Measurements from ENCODE around the gene CHRNE.
"Not testable (repeated sequence)": the region's sequence is repeated elsewhere in the genome, so short reads cannot be mapped to it uniquely, and the experiment has no call there.

CHRNE gene

DNA sequence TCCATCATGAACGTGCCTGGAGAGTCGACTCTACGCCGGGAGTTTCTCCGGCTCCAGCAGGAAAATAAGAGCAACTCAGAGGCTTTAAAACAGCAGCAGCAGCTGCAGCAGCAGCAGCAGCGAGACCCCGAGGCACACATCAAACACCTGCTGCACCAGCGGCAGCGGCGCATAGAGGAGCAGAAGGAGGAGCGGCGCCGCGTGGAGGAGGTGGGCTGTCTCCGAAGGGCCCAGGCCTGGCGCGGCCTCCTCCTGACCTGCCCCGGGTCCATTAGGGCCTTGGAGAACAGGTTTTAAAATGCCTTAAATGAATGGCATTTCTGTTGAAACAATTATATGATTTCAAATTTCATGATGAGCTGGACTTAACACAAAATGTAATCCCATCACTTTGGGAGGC, 15.3 kb downstream of the CHRNE start:
- DNase-seq: no peak

GRCh38 chr17:4886830-4887229, 16.1 kb downstream of the CHRNE start:
- no peak for DNase-seq

GRCh38 chr17:4884489-4884888, 18.4 kb downstream of the CHRNE start:
- no peak for DNase-seq

DNA sequence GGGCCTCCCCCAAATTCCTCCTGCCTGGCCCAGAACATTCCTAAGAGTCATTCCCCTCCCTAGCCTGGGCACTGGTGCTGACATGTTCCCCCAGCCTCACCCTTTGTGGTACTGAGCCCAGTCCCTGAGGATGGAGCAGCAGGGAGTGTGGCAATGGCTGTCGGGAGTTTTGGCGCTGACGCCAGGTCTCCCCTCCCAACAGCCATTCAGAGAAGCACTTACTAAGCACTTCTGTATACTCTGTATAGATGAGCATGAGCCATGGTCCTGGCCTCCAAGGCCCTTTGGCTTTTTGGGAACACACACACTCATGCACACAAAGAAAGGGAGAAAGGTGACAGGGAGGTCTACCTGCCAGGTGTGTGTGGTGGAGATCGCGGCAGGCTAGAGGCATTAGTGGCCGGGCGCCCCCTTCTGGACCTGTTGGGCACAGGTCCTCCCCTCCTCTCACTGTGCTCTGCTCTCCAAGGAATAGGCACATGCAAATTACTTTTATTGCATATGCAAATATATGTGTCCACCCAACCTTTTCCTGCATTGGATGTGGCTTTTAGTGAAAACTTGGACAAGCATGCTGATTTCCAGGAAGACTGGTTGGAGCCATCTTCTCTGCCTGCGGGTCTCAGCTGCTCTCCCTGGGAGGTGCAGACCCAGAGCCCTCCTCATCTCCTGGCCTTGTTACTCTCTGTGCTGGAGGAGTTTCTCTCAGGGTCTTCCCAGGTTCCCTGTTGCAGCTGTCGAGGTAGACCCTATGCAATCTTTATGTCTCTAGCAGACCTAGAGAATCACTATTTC, 20.9 kb downstream of the CHRNE start:
- DNase-seq: peak in 11 of 14 donors; percentile 35 to 77 (median 70)

GRCh38 chr17:4880857-4881256, 22.0 kb downstream of the CHRNE start:
- DNase-seq: peak in 1 of 14 donors; percentile 41

DNA sequence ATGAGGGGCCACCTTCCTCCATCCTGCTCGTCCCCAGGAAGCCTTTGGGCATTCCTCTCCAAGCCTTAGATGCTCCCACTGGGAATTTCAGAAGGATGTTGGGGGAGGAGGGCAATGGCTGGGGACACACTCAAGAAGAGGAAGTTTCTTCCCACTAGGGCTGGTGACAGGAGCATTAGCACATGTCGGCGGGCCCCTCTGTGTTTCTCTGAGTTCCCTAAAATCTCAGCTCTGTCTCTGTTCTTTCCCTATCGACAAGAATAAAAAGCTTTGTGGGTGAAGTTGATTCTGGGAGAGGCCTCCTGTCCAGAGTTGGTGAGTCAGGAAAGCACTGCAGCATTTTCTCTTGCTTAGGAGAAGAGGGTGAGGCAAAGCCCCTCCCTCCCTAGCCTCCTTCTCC, 23.3 kb downstream of the CHRNE start:
- DNase-seq: peak in 2 of 14 donors; percentile 6 to 31

DNA sequence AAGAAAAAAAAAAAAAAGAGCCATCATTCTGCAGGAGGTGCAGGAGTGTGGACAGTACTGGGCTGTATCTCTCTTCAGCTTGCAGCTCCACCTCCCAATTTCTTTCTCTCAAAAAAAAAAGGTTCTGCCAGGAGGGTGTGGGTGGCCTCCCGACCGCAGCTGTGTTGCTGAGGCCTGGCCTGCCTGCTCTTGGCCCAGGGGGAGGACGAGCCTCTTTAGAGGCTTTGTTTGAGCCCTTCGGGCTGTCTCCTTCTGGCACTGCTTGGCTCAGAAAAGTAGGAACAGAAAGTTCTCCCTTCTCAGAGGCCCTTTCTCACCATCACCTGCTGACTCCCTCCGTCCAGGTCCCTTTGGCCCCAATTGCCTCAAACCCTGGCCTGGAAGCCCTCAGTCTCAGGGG, 25.8 kb downstream of the CHRNE start:
- peak in 9 of 14 donors; percentile 33 to 66 (median 59) for DNase-seq

DNA sequence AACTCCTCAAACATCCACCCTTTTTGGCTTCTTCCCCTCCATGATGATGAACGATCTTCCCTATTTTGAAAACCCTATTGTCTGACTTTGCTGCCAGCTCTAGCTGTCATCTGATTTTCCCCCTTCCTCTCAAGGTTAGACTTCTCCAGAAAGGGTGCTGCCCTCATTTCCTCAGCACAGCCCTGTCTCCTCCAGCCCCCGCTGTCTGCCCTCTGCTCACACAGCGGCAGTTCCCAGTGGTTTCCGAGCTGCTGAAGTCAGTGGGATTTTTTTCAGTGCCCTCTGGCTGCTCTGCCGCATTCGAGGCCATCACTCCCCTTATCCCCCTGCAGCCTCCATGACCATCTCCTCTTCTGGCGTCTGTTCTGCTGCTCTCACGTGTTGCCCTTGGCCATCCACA, 30.1 kb downstream of the CHRNE start:
- DNase-seq: peak in 9 of 14 donors; percentile 15 to 68 (median 52)

- DNase-seq: no peak
Measured at GRCh38 chr17:4870855-4871254, 32.0 kb downstream of the CHRNE start.

DNA sequence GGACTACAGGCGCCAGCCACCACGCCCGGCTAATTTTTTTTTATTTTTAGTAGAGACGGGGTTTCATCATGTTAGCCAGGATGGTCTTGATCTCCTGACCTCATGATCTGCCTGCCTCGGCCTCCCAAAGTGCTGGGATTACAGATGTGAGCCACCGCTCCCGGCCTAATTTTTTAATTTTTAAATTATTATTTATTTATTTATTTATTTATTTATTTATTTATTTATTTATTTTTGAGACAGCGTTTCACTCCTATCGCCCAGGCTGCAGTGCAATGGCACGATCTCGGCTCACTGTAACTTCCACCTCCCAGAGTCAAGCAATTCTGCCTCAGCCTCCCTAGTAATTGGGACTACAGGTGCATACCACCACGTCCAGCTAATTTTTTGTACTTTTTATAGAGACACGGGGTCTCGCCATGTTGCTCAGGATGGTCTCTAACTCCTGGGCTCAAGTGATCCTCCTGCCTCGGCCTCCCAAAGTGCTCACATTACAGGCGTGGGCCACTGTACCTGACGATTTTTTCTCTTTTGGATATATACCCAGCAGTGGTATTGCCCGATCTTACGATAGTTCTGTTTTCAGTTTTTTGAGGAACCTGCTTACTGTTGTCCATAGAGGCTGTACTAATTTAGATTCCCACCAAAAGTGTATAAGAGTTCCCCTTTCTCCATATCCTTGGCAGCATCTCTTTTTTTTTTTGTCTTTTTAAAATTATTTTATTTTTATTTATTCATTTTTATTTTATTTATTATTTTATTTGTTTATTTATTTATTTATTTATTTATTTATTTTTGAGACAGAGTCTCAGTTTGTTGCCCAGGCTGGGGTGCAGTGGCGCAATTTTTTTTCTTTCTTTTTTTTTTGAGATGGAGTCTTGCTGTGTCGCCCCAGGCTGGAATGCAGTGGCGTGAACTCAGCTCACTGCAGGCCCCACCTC, 33.6 kb downstream of the CHRNE start:
- not testable (repeated sequence) for DNase-seq

- DNase-seq: not testable (repeated sequence)
Measured at GRCh38 chr17:4867535-4867934, 35.4 kb downstream of the CHRNE start.

DNA sequence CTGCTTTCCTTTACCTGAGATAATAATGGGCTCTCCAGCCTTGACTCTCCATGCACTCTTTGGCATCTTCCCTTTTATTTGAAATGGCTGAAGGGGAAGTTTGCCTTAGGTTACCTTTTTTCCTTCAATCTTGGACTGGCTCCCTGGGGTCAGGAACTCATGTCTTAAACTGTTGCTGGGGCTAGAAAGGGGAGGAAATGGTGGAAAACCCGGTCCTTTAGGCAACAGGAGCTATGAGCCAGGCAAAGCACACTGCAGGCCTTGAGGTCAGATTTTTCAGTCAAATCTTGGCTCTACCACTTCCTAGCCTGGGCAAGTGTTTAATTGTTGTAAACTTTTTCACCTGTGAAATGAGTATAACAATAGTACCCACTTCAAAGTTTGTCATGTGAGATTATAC, 39.6 kb downstream of the CHRNE start:
- no peak for DNase-seq

DNA sequence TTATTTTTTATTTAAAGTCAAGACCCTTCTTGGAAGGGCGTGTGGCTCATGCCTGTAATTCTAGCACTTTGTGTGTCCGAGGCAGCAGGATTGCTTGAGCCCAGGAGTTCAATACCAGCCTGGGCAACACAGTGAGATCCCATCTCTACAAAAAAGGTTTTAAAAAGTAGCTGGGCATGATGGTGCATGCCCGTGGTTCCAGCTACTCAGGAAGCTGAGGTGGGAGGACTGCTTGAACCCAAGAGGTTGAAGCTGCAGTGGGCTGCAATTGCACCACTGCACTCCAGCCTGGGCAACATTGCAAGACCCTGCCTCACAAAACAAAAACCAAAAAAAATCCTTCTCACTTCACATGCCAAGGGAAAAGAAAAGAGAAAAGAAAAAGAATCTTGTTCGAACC, 40.2 kb downstream of the CHRNE start:
- DNase-seq: no peak

GRCh38 chr17:4861052-4861451, 41.8 kb downstream of the CHRNE start:
- DNase-seq: no peak

DNA sequence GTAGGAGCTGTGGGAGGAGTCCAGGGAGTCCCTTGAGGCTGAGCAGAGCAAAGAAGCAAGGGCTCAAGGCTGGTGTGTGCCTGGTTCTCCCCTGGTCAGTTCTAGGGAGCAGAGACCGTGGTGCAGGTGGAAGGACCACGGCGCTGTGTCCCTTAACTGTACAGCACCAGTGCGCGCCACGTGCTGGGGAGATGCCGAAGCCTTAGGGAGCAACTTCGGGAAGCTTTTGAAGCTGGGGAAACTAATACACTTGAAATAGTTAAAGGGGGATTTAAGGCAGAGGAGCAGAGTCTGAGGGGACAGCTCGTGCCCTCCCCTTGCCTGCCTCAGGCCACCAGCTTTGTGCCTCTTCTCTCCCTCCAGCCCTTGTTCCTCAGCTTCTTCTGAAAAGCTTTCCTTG, 42.2 kb downstream of the CHRNE start:
- no peak for DNase-seq

- peak in 4 of 14 donors; percentile 41 to 66 (median 45) for DNase-seq
Measured at GRCh38 chr17:4859816-4860625, 42.9 kb downstream of the CHRNE start.

DNA sequence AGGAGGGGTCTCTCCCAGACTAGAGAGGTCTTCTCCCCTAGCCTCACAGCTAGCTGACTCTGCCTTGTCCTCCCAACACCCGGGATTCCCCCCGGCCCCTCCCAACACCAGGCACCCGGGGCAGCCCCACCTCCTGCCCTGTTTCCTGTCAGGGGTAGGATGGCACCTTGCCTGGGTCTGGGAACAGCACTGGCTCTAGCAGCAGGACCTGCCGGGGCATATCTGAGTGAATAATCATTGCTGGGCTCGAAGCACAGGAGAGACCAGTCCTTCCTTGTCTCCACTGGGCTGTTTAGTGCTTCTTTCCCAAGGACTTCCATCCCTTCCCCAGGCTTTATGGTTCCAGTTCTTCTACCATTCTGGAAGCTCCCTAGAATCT, 44.0 kb downstream of the CHRNE start:
- DNase-seq: peak in 12 of 14 donors; percentile 29 to 85 (median 49)

DNA sequence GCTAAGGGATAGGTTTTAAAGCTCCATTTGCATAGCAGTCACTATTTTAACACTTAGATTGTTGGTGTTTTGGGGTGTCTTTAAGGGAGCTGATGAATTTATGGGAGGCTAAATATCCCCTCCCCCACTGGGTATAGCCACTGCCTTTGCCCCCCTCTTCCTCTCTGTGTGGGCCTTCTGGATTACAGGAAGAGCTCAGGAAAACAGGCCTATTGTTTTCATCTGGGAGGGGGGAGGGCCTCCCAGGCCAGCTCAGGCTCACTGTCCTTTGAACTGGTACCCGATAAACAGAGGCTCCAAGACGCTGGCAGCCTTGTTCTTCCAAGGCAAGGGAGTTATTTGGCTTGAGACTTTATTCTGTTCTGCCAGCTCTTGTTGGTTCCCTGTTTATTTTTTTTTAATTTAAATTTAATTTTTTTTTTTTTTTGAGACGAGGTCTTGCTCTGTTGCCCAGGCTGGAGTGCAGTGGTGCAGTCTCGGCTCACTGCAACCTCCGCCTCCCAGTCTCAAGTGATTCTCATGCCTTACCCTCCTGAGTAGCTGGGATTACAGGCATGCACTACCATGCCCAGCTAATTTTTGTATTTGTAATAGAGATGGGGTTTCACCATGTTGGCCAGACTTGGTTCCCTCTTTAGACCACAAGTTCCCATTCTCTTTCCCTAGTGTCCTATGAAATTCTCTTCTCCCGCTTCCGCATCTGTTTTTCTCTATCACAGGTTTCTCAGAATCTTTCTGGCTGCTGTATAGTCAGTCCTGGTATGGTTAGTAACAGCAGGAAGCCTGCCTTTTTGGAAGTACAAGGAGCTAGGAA, 44.6 kb downstream of the CHRNE start:
- peak in 11 of 14 donors; percentile 12 to 77 (median 60) for DNase-seq

GRCh38 chr17:4857347-4857746, 45.6 kb downstream of the CHRNE start:
- DNase-seq: not testable (repeated sequence)

- DNase-seq: peak in 10 of 14 donors; percentile 22 to 79 (median 54)
Measured at GRCh38 chr17:4856937-4857314, 46.0 kb downstream of the CHRNE start.

GRCh38 chr17:4856271-4856936, 46.5 kb downstream of the CHRNE start:
- peak in 1 of 14 donors; percentile 78 for DNase-seq

All from C1 segment of cervical spinal cord (tissue), 14 donors.